Spleen (tissue), 11 donors: ENCODE results near the gene CACNA2D3. TPM values are rescaled to one million over a fixed set of nuclear protein-coding genes. Genes with fewer than 3 reads are reported as not detected.

ENCODE experiments used
- DNase-seq: peaks from one replicate; pipeline ENCODE4 v3.0.0-alpha.2; 2020
- H3K27ac ChIP-seq, 8 donors: fragments of 200-600 bp; sonication (generic) in 7 of 8; 1 replicate in 4 of 8; 2 replicates in 4 of 8; pipeline versions ENCODE4 v1.5.0 to v1.8.0; 2016 to 2021; ENCODE audit warnings: inconsistent platforms in 4 of 8, mild to moderate bottlenecking in 4 of 8, moderate library complexity in 1 of 8
- H3K27me3 ChIP-seq, 7 donors: fragments of 200-600 bp; sonication (generic) in 6 of 7; replicated peaks in 1 of 7; 1 replicate in 4 of 7; 2 replicates in 3 of 7; pipeline versions ENCODE4 v1.5.0 to v1.8.0; 2016 to 2021; ENCODE audit warnings: inconsistent platforms in 3 of 7, mild to moderate bottlenecking in 1 of 7
- H3K36me3 ChIP-seq, 6 donors: fragments of 200-600 bp; sonication (generic) in 5 of 6; 1 replicate in 4 of 6; 2 replicates in 2 of 6; pipeline versions ENCODE4 v1.5.0 to v1.8.0; 2016 to 2021; ENCODE audit warnings: inconsistent platforms in 2 of 6
- H3K4me1 ChIP-seq, 6 donors: fragments of 200-600 bp; sonication (generic) in 5 of 6; 1 replicate in 3 of 6; 2 replicates in 3 of 6; pipeline versions ENCODE4 v1.5.0 to v1.8.0; 2016 to 2021; ENCODE audit warnings: inconsistent platforms in 3 of 6
- H3K4me3 ChIP-seq, 8 donors: fragments of 200-600 bp; sonication (generic) in 7 of 8; 1 replicate in 4 of 8; 2 replicates in 4 of 8; pipeline versions ENCODE4 v1.5.0 to v1.8.0; 2016 to 2021; ENCODE audit warnings: inconsistent platforms in 4 of 8, mild to moderate bottlenecking in 4 of 8, moderate library complexity in 2 of 8
- H3K9me3 ChIP-seq, 8 donors: fragments of 200-600 bp; sonication (generic) in 7 of 8; 1 replicate in 4 of 8; 2 replicates in 4 of 8; pipeline versions ENCODE4 v1.5.0 to v1.8.0; 2016 to 2021; ENCODE audit warnings: inconsistent platforms in 4 of 8
- POLR2A ChIP-seq, 3 donors: fragments of 450-650 bp; IDR thresholded peaks; one replicate each; pipeline ENCODE4 v1.5.1; 2017; ENCODE audit warnings: antibody characterized with exemption in 3 of 3, mild to moderate bottlenecking in 1 of 3
- POLR2AphosphoS5 ChIP-seq, 3 donors: sonication (generic); formaldehyde crosslinking; IDR thresholded peaks; one replicate each; pipeline ENCODE4 v1.5.1; 2017; ENCODE audit warnings: antibody characterized with exemption in 3 of 3
- WGBS, 5 donors: extraction: QIAGEN DNeasy Blood & Tissue Kit in 3 of 5; methylation state at CpG; one replicate each; pipeline versions ENCODE4 v1.1.5 to v1.1.7; 2013 to 2018; 5-methylcytosine and 5-hydroxymethylcytosine counted together
- intact Hi-C: fragments of 100-400 bp; cut with DNase I; formaldehyde crosslinking; loops from one replicate; pipeline ENCODE4 v1.15.0; 2023; ENCODE audit warnings: low total_unique reads
- polyA plus RNA-seq, 3 donors: library from polyadenylated mRNA; stranded (reverse); fragments of 200-250 nt; gene quantifications; one replicate each; pipeline ENCODE4 v1.2.1, GENCODE V29; 2013
- total RNA-seq, 7 donors: library from RNA; depleted of rRNA in 3 of 7; stranded (reverse); fragments of >200 nt in 3 of 7; fragmentation: NEBNext Ultra II Directional in 4 of 7; extraction: Animal tissue kit (Norgen Biotek cat#: 25700) in 4 of 7; gene quantifications; one replicate each; pipeline versions ENCODE4 v1.1.0 to v1.2.1, GENCODE V29; 2016 to 2021
- TF ChIP-seq, protein P1 (sequence below), 11 experiments: fragments of 200-600 bp in 7 of 11; fragments of 450-650 bp in 4 of 11; sonication (generic) in 4 of 11; IDR thresholded peaks in 8 of 11; conservative IDR thresholded peaks in 3 of 11; 1 replicate in 7 of 11; 2 replicates in 4 of 11; pipeline versions ENCODE4 v1.4.0 to v1.8.0; 2016 to 2021; ENCODE audit warnings: antibody characterized with exemption in 11 of 11, inconsistent platforms in 4 of 11, mild to moderate bottlenecking in 1 of 11
- donor health status: healthy with polysubstance abuse.
- donor health status: DM: no; HTN: no; CAD: no; lungs with moderate emphysema.
- donor health status: DM: no; HTN: no; CAD: no.
- donor health status: Bipolar disorder and iron deficiency.
- donor health status: healthy.
- donor health status: DM: no; HTN: no; CAD: no.
- donor health status: DM: yes; HTN: yes; CAD: no.

The CACNA2D3 gene
- total and polyA plus RNA-seq, 10 donors: 0.83 to 4.9 (median 2.9) TPM

DNA sequence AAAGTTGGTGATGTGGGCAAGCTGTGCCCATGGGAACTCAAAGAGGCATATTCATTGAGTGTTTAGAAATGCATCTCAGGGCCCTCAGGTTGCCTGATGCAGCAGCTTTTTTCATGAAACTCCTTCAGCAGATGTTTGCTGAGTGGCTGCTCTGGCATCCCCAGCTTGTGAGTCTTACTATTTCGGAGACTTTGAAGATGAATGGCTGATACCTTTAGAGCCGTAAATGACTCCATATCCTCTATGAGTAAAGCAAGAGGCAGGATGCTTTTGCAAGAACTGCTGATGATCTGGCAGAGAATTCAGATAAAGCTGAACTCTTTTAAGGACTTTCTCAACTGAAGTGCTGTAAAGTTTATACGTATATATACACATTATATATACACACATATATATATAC, 384.3 kb downstream of the CACNA2D3 start:
- H3K9me3 ChIP-seq: no peaks in the 10 kb centered on the region
- no peak overlapping the region for H3K27ac ChIP-seq
- no peak for TF ChIP-seq POLR2AphosphoS5 (IDR thresholded peaks at IDR 0.05)
- TF ChIP-seq, protein P1, sequence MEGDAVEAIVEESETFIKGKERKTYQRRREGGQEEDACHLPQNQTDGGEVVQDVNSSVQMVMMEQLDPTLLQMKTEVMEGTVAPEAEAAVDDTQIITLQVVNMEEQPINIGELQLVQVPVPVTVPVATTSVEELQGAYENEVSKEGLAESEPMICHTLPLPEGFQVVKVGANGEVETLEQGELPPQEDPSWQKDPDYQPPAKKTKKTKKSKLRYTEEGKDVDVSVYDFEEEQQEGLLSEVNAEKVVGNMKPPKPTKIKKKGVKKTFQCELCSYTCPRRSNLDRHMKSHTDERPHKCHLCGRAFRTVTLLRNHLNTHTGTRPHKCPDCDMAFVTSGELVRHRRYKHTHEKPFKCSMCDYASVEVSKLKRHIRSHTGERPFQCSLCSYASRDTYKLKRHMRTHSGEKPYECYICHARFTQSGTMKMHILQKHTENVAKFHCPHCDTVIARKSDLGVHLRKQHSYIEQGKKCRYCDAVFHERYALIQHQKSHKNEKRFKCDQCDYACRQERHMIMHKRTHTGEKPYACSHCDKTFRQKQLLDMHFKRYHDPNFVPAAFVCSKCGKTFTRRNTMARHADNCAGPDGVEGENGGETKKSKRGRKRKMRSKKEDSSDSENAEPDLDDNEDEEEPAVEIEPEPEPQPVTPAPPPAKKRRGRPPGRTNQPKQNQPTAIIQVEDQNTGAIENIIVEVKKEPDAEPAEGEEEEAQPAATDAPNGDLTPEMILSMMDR (IDR thresholded peaks at IDR 0.05 in 8 of 11, conservative IDR thresholded peaks at IDR 0.05 in 3 of 11): no peak
- no peak for TF ChIP-seq POLR2A (IDR thresholded peaks at IDR 0.05)
- intact Hi-C loops: no loop called here
- no peaks in the 10 kb centered on the region for H3K36me3 ChIP-seq
- WGBS, 5 donors: 81 to 93% (median 91%) methylated on average over 3 of the region's 3 CpGs
- DNase-seq: no peak
- no peak overlapping the region for H3K4me3 ChIP-seq
- no peaks in the 10 kb centered on the region for H3K27me3 ChIP-seq
- no peaks in the 10 kb centered on the region for H3K4me1 ChIP-seq

DNA sequence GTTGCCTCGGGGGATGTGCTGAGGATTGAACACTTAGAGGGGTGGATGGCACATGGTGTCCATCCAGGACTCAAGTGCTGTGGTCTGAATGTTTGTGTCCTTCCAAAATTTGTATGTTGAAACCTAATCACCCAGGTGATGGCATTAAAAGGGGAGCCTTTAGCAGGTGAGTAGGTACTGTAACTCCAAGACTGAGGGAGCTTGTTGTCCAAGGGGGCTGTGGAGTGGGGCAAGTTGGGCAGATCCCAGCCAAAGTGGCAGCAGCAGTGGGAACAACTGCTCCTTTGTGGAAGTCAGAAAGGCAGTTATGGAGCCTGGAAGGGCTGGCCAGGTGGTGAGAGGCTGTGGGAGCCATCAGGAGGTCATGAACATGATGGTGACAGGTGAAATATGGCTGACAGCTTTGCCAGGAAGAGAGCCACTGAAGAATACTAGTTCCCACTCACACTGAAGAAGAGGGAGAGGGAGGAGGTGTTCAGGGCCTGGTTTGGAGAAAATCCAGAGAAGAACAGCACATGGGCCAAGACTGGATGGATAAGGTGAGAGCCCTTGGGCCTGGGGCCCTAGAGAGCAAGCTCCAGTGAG, 385.6 kb downstream of the CACNA2D3 start:
- TF ChIP-seq, protein P1 (IDR thresholded peaks at IDR 0.05 in 8 of 11, conservative IDR thresholded peaks at IDR 0.05 in 3 of 11): no peak
- TF ChIP-seq POLR2AphosphoS5 (IDR thresholded peaks at IDR 0.05) (no peak), POLR2A (IDR thresholded peaks at IDR 0.05) (no peak)

DNA sequence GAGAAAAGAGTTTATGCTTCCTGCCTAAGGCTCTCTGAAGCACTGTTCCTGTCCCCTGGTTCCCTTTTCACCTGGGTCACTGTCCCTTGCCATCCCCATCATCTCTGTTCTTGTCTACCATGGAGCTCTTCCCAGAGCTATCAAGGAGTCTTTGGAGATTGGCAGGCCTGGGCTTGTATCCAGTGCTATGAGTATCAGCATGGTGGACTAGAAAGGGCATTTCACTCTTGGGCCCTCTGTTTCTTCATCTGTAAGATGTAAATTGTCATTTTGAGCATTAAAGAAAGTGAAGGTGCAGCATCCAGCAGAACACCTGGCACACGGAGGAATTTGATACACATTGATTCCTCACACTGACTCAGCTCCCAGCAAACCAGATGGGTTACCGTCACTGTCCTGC, 388.2 kb downstream of the CACNA2D3 start:
- WGBS, 5 donors: 85 to 95% (median 94%) methylated on average over 2 of the region's 2 CpGs
- no peaks in the 10 kb centered on the region for H3K36me3 ChIP-seq
- intact Hi-C loops: no loop called here
- H3K27me3 ChIP-seq: no peaks in the 10 kb centered on the region
- no peaks in the 10 kb centered on the region for H3K4me1 ChIP-seq
- TF ChIP-seq, protein P1 (IDR thresholded peaks at IDR 0.05 in 8 of 11, conservative IDR thresholded peaks at IDR 0.05 in 3 of 11): no peak
- TF ChIP-seq POLR2A (IDR thresholded peaks at IDR 0.05) (no peak), POLR2AphosphoS5 (IDR thresholded peaks at IDR 0.05) (no peak)
- no peak overlapping the region for H3K27ac ChIP-seq
- no peak overlapping the region for H3K4me3 ChIP-seq
- H3K9me3 ChIP-seq: peaks cover 0 to 14% (median 0%) of the 10 kb centered on the region in 8 donors
- DNase-seq: no peak

More for the DNA sequence above, 385.6 kb downstream of the CACNA2D3 start:
- Histone ChIP-seq H3K4me3 (no peak overlapping the region), H3K36me3 (no peaks in the 10 kb centered on the region), H3K4me1 (no peaks in the 10 kb centered on the region), H3K9me3 (peaks cover 0 to 3% (median 0%) of the 10 kb centered on the region in 8 donors), H3K27ac (no peak overlapping the region), H3K27me3 (no peaks in the 10 kb centered on the region)
- intact Hi-C loops: no loop called here
- no peak for DNase-seq
- WGBS, 5 donors: 49 to 83% (median 72%) methylated on average over 1 of the region's 1 CpG

DNA sequence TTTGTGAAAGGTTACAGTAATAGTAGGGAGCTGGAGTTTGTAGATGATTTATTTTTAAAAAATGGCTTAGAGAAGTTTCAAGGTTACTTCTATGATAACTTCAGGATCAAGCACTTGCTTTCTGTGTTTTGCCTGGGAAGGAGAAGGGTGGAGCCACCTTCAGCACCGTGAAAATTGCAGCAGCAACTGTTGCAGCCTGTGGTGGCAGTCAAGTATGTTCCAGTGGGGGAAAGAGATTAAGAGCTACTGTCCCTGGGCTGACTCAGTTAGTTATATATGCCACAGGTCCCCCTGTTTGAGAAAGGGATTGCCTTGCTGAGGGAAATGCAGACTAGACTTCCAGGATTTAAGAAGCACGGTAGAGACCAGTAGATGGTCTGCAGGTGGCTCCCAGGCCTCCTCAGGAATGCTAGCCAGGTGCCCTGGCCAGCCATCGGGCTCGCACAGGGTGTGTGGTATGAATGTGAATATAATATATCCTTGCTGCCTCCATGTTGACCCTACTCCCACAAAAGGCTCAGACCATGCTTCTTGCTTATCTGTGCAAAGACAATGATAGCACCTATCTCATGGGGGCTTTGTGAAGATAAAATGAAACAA, 389.5 kb downstream of the CACNA2D3 start:
- intact Hi-C loops: no loop called here
- H3K4me3 ChIP-seq: no peak overlapping the region
- TF ChIP-seq POLR2A (IDR thresholded peaks at IDR 0.05) (no peak), POLR2AphosphoS5 (IDR thresholded peaks at IDR 0.05) (no peak)
- TF ChIP-seq, protein P1 (IDR thresholded peaks at IDR 0.05 in 8 of 11, conservative IDR thresholded peaks at IDR 0.05 in 3 of 11): no peak
- no peaks in the 10 kb centered on the region for H3K36me3 ChIP-seq
- 74 to 83% (median 80%) methylated on average over 4 of the region's 4 CpGs for WGBS, 5 donors
- no peaks in the 10 kb centered on the region for H3K27me3 ChIP-seq
- no peak overlapping the region for H3K27ac ChIP-seq
- H3K4me1 ChIP-seq: no peaks in the 10 kb centered on the region
- DNase-seq: no peak
- peaks cover 0 to 14% (median 0%) of the 10 kb centered on the region in 8 donors for H3K9me3 ChIP-seq
